HCT116 (cell line): Measurements from ENCODE around the gene TCTA. TPM values are rescaled to one million over a fixed set of nuclear protein-coding genes. Genes with fewer than 3 reads are reported as not detected.

Source experiments
- ATAC-seq: fragments of 200-7000 bp; cut with Tn5 transposase; 2 replicates; pipeline ENCODE4 v1.9.1; 2020; ENCODE audit warnings: mild to moderate bottlenecking, moderate library complexity
- BruUV-seq: library from RNA; stranded (reverse); fragments of 400-500 nt; replicated peaks from 2 replicates; lab custom pipeline; 2021; lab: Mats Ljungman, UMichigan
- CTCF ChIA-PET: fragments of 300-600 bp; sonication (Branson Sonifier 250); formaldehyde crosslinking; loops from one replicate; lab custom pipeline; 2021; ENCODE audit warnings: antibody characterized with exemption; lab: Charles Lee
- POLR2A ChIA-PET: fragments of 300-600, 350-600 bp; sonication (Branson Sonifier 250); formaldehyde crosslinking; loops from one replicate; lab custom pipeline; 2021; ENCODE audit warnings: antibody characterized with exemption; lab: Charles Lee
- RAD21 ChIA-PET, 2 experiments: fragments of 300-600 bp; sonication (Branson Sonifier 250); formaldehyde crosslinking; loops; one replicate each; lab custom pipeline; 2023; ENCODE audit warnings: low total read pairs in 2 of 2; ENCODE audit not compliant: uncharacterized antibody in 2 of 2, unreplicated experiment in 2 of 2, low non-redundant PET in 1 of 2; lab: Charles Lee
- DNase-seq: peaks from one replicate; pipeline ENCODE4 v3.0.0-alpha.2; 2010; ENCODE audit warnings: low read depth, low spot score
- H2AFZ ChIP-seq: fragments of 200-600 bp; shearing (Covaris generic), sonication (generic); 2 replicates; pipeline ENCODE4 v1.6.1; 2017; ENCODE audit warnings: low read depth, mixed run types, mixed read lengths, antibody characterized with exemption, low read length; ENCODE audit not compliant: poor library complexity, severe bottlenecking
- H3K27ac ChIP-seq: 2 replicates; pipeline ENCODE4 v1.5.1; 2012; ENCODE audit warnings: low read depth, low read length
- H3K27me3 ChIP-seq: fragments of 200-600 bp; sonication (generic); 2 replicates; pipeline ENCODE4 v1.6.1; 2016; ENCODE audit warnings: mixed run types, low read length, mixed read lengths; ENCODE audit not compliant: insufficient read depth
- H3K36me3 ChIP-seq, 2 experiments: fragments of 200-500 bp in 1 of 2; fragments of 200-600 bp in 1 of 2; sonication (Bioruptor generic) in 1 of 2; sonication (generic) in 1 of 2; 2 replicates each; pipeline versions ENCODE4 v1.5.1 to v1.6.1; 2014 to 2016; ENCODE audit warnings: low read length in 2 of 2, inconsistent platforms in 1 of 2, mixed read lengths in 1 of 2, mixed run types in 1 of 2; ENCODE audit not compliant: insufficient read depth in 2 of 2, control insufficient read depth in 1 of 2
- H3K4me1 ChIP-seq, 2 experiments: fragments of 200-600 bp in 1 of 2; sonication (generic) in 1 of 2; 2 replicates each; pipeline versions ENCODE4 v1.5.1 to v1.6.1; 2012 to 2017; ENCODE audit warnings: low read length in 2 of 2, inconsistent platforms in 1 of 2, mild to moderate bottlenecking in 1 of 2, mixed read lengths in 1 of 2, mixed run types in 1 of 2, moderate library complexity in 1 of 2; ENCODE audit not compliant: insufficient read depth in 2 of 2, control insufficient read depth in 1 of 2
- H3K4me2 ChIP-seq: fragments of 200-600 bp; sonication (generic); 2 replicates; pipeline ENCODE4 v1.6.1; 2017; ENCODE audit warnings: mixed run types, low read length, mixed read lengths
- H3K4me3 ChIP-seq, 2 experiments: fragments of 200-600 bp in 1 of 2; sonication (generic) in 1 of 2; replicated peaks in 1 of 2; 2 replicates each; pipeline ENCODE4 v1.5.1; 2011 to 2016; ENCODE audit warnings: low read length in 2 of 2, control low read depth in 1 of 2, low read depth in 1 of 2, mild to moderate bottlenecking in 1 of 2, mixed read lengths in 1 of 2, mixed run types in 1 of 2
- H3K79me2 ChIP-seq: fragments of 200-600 bp; sonication (generic); 2 replicates; pipeline ENCODE4 v1.6.1; 2017; ENCODE audit warnings: mild to moderate bottlenecking, mixed run types, low read length, moderate library complexity, mixed read lengths; ENCODE audit not compliant: insufficient read depth
- H3K9ac ChIP-seq: fragments of 200-600 bp; sonication (generic); 2 replicates; pipeline ENCODE4 v1.6.1; 2016; ENCODE audit warnings: low read length, mixed read lengths
- H3K9me2 ChIP-seq: fragments of 200-600 bp; sonication (generic), shearing (Covaris generic); 2 replicates; pipeline ENCODE4 v1.6.1; 2017; ENCODE audit warnings: mixed run types, mild to moderate bottlenecking, moderate library complexity; ENCODE audit not compliant: insufficient read depth
- H3K9me3 ChIP-seq, 2 experiments: fragments of 200-500 bp in 1 of 2; fragments of 200-600 bp in 1 of 2; sonication (Bioruptor generic) in 1 of 2; sonication (generic) in 1 of 2; 2 replicates each; pipeline ENCODE4 v1.6.1; 2014 to 2017; ENCODE audit warnings: low read length in 2 of 2, mixed read lengths in 2 of 2, inconsistent platforms in 1 of 2, low read depth in 1 of 2, mild to moderate bottlenecking in 1 of 2, mixed run types in 1 of 2, moderate library complexity in 1 of 2; ENCODE audit not compliant: control insufficient read depth in 1 of 2, insufficient read depth in 1 of 2
- H4K20me1 ChIP-seq: fragments of 200-600 bp; sonication (generic), shearing (Covaris generic); 2 replicates; pipeline ENCODE4 v1.6.1; 2017; ENCODE audit warnings: mixed run types, mild to moderate bottlenecking, moderate library complexity; ENCODE audit not compliant: insufficient read depth
- CBX3 ChIP-seq: IDR thresholded peaks from 2 replicates; pipeline ENCODE4 v1.6.1; 2012; ENCODE audit warnings: low read depth
- CEBPB ChIP-seq: IDR thresholded peaks from 2 replicates; pipeline ENCODE4 v1.6.1; 2012; ENCODE audit warnings: low read depth
- EGR1 ChIP-seq: IDR thresholded peaks from 2 replicates; pipeline ENCODE4 v1.6.1; 2012; ENCODE audit warnings: low read depth
- EZH2 ChIP-seq: fragments of 200-600 bp; sonication (generic); IDR thresholded peaks from 2 replicates; pipeline ENCODE4 v1.6.1; 2017; ENCODE audit warnings: antibody characterized with exemption, mixed run types
- EZH2phosphoT487 ChIP-seq: fragments of 200-600 bp; IDR thresholded peaks from 2 replicates; pipeline ENCODE4 v1.6.1; 2018; ENCODE audit warnings: antibody characterized with exemption, borderline replicate concordance
- FOSL1 ChIP-seq: IDR thresholded peaks from 2 replicates; pipeline ENCODE4 v1.6.1; 2012; ENCODE audit warnings: low read depth
- JUND ChIP-seq: IDR thresholded peaks from 2 replicates; pipeline ENCODE4 v1.6.1; 2012
- POLR2A ChIP-seq: IDR thresholded peaks from 2 replicates; pipeline ENCODE4 v1.7.0; 2011; ENCODE audit warnings: borderline replicate concordance; ENCODE audit not compliant: insufficient read depth, insufficient read length; ENCODE audit errors: extremely low read depth
- POLR2AphosphoS5 ChIP-seq: IDR thresholded peaks from 2 replicates; pipeline ENCODE4 v1.6.1; 2011; ENCODE audit warnings: mild to moderate bottlenecking, low read depth, low read length, moderate library complexity
- RAD21 ChIP-seq: IDR thresholded peaks from 2 replicates; pipeline ENCODE4 v1.6.1; 2012; ENCODE audit warnings: low read depth, mild to moderate bottlenecking
- SP1 ChIP-seq: IDR thresholded peaks from 2 replicates; pipeline ENCODE4 v1.6.1; 2012; ENCODE audit warnings: low read depth
- SRF ChIP-seq: IDR thresholded peaks from 2 replicates; pipeline ENCODE4 v1.6.1; 2012; ENCODE audit warnings: low read depth
- TCF7L2 ChIP-seq: IDR thresholded peaks from 2 replicates; pipeline ENCODE4 v1.7.0; 2011; ENCODE audit warnings: borderline replicate concordance, inconsistent platforms; ENCODE audit not compliant: insufficient read depth, insufficient read length; ENCODE audit errors: extremely low read depth
- YY1 ChIP-seq: IDR thresholded peaks from 2 replicates; pipeline ENCODE4 v1.6.1; 2011; ENCODE audit warnings: low read length, low read depth, moderate library complexity, mild to moderate bottlenecking; ENCODE audit not compliant: insufficient replicate concordance; ENCODE audit errors: extremely low read depth
- ZFX ChIP-seq: fragments of 450-650 bp; IDR thresholded peaks from 2 replicates; pipeline ENCODE4 v1.6.1; 2017
- ZNF274 ChIP-seq: fragments of 200-500 bp; sonication (Bioruptor generic); IDR thresholded peaks from 2 replicates; pipeline ENCODE4 v1.6.1; 2014; ENCODE audit warnings: mild to moderate bottlenecking, low read depth, low read length, inconsistent platforms
- intact Hi-C: fragments of 100-400 bp; cut with micrococcal nuclease; formaldehyde crosslinking; loops from 2 replicates; pipeline ENCODE4 v1.10.0; 2022
- total RNA-seq: library from RNA; stranded (reverse); gene quantifications from one replicate; pipeline ENCODE4 v1.2.1, GENCODE V29; 2021; ENCODE audit not compliant: unreplicated experiment
- TF ChIP-seq, protein P1 (sequence below): IDR thresholded peaks from 2 replicates; pipeline ENCODE4 v1.6.1; 2012; ENCODE audit warnings: low read depth
- TF ChIP-seq, protein P2 (sequence below): IDR thresholded peaks from 2 replicates; pipeline ENCODE4 v1.6.1; 2012
- TF ChIP-seq, protein P3 (sequence below): IDR thresholded peaks from 2 replicates; pipeline ENCODE4 v1.6.1; 2012
- TF ChIP-seq, protein P4 (sequence below): IDR thresholded peaks from 2 replicates; pipeline ENCODE4 v1.6.1; 2011; ENCODE audit warnings: mild to moderate bottlenecking, low read length, moderate library complexity; ENCODE audit not compliant: insufficient replicate concordance; ENCODE audit errors: extremely low read depth
- TF ChIP-seq, protein P5 (sequence below), 3 experiments: fragments of 200-600 bp in 1 of 3; sonication (generic) in 1 of 3; IDR thresholded peaks in 2 of 3; conservative IDR thresholded peaks in 1 of 3; 2 replicates each; pipeline ENCODE4 v1.5.1; 2012 to 2017; ENCODE audit warnings: low read depth in 2 of 3, low read length in 2 of 3, antibody characterized with exemption in 1 of 3, borderline replicate concordance in 1 of 3, control low read depth in 1 of 3, mild to moderate bottlenecking in 1 of 3, mixed read lengths in 1 of 3, mixed run types in 1 of 3, moderate library complexity in 1 of 3; ENCODE audit not compliant: insufficient read depth in 1 of 3

The TCTA gene
- total RNA-seq, 1 experiment from 2014 or later: 11.9 TPM

DNA sequence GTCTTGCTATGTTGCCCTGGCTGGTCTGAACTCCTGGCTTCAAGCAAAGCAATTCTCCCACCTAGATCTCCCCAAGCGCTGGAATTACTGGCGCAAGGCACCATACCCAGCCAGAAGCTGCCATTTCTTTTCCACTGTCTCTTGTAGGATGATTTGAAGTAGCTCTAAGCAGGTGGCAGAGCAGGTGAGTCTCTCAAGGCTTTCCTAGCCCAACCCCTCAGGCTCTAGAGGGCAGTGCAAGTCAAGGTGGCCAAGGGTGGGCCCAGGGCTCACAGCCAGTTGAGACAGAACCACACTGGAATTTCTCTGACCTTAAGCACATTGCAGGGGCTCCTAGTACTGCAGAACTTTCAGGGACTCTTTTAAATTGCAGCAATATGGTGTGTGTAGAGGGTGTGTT, 42.2 kb downstream of the TCTA start:
- ChIA-PET POLR2A (interaction anchor here (1.0 to 1.7 kb wide), 3 partner anchors 9 to 149 kb away, joined by 3 to 12 read pairs (median 3); partner anchors contain the start of gene DAG1), RAD21 (interaction anchor here (0.6 to 1.5 kb wide), 3 partner anchors 14 to 217 kb away, joined by 3 to 6 read pairs (median 6); no protein-coding TSS in a partner anchor), CTCF (interaction anchor here (0.8 to 2.0 kb wide), 7 partner anchors 9 to 218 kb away, joined by 3 to 15 read pairs (median 6); partner anchors contain the start of gene DAG1)
- peaks cover 0 to 24% of the 10 kb centered on the region in 2 experiments; a peak in 2 of 4 replicates for H3K4me1 ChIP-seq
- H3K4me3 ChIP-seq: no peak overlapping the region
- no peak overlapping the region for H3K27ac ChIP-seq
- H3K9me3 ChIP-seq: no peaks in the 10 kb centered on the region
- ATAC-seq: peak; percentile 93
- H3K27me3 ChIP-seq: no peaks in the 10 kb centered on the region
- H3K4me2 ChIP-seq: no peak overlapping the region
- peak overlapping the region; percentile 26 for H2AFZ ChIP-seq
- no peaks in the 10 kb centered on the region for H3K79me2 ChIP-seq
- no peaks in the 10 kb centered on the region for H3K9me2 ChIP-seq
- no peaks in the 10 kb centered on the region for H4K20me1 ChIP-seq
- peak; percentile 52 for DNase-seq
- H3K36me3 ChIP-seq: no peaks in the 10 kb centered on the region
- intact Hi-C loops: loop anchor here (1.0 kb wide), 1 partner anchor 217 kb away; no protein-coding TSS in a partner anchor
- no TSS peak for BruUV-seq
- H3K9ac ChIP-seq: no peak overlapping the region
- TF ChIP-seq SRF (no peak), EZH2 (no peak), EZH2phosphoT487 (no peak), EGR1 (no peak), POLR2AphosphoS5 (no peak), CEBPB (no peak), YY1 (peak; percentile 15), POLR2A (no peak), ZFX (no peak), JUND (no peak), TCF7L2 (no peak), RAD21 (peak; percentile 90), CBX3 (no peak), SP1 (no peak), FOSL1 (no peak), ZNF274 (no peak)
- TF ChIP-seq, protein P1, sequence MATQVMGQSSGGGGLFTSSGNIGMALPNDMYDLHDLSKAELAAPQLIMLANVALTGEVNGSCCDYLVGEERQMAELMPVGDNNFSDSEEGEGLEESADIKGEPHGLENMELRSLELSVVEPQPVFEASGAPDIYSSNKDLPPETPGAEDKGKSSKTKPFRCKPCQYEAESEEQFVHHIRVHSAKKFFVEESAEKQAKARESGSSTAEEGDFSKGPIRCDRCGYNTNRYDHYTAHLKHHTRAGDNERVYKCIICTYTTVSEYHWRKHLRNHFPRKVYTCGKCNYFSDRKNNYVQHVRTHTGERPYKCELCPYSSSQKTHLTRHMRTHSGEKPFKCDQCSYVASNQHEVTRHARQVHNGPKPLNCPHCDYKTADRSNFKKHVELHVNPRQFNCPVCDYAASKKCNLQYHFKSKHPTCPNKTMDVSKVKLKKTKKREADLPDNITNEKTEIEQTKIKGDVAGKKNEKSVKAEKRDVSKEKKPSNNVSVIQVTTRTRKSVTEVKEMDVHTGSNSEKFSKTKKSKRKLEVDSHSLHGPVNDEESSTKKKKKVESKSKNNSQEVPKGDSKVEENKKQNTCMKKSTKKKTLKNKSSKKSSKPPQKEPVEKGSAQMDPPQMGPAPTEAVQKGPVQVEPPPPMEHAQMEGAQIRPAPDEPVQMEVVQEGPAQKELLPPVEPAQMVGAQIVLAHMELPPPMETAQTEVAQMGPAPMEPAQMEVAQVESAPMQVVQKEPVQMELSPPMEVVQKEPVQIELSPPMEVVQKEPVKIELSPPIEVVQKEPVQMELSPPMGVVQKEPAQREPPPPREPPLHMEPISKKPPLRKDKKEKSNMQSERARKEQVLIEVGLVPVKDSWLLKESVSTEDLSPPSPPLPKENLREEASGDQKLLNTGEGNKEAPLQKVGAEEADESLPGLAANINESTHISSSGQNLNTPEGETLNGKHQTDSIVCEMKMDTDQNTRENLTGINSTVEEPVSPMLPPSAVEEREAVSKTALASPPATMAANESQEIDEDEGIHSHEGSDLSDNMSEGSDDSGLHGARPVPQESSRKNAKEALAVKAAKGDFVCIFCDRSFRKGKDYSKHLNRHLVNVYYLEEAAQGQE: no peak
- TF ChIP-seq, protein P2, sequence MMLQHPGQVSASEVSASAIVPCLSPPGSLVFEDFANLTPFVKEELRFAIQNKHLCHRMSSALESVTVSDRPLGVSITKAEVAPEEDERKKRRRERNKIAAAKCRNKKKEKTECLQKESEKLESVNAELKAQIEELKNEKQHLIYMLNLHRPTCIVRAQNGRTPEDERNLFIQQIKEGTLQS: no peak
- TF ChIP-seq, protein P3, sequence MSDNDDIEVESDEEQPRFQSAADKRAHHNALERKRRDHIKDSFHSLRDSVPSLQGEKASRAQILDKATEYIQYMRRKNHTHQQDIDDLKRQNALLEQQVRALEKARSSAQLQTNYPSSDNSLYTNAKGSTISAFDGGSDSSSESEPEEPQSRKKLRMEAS: no peak
- TF ChIP-seq, protein P4, sequence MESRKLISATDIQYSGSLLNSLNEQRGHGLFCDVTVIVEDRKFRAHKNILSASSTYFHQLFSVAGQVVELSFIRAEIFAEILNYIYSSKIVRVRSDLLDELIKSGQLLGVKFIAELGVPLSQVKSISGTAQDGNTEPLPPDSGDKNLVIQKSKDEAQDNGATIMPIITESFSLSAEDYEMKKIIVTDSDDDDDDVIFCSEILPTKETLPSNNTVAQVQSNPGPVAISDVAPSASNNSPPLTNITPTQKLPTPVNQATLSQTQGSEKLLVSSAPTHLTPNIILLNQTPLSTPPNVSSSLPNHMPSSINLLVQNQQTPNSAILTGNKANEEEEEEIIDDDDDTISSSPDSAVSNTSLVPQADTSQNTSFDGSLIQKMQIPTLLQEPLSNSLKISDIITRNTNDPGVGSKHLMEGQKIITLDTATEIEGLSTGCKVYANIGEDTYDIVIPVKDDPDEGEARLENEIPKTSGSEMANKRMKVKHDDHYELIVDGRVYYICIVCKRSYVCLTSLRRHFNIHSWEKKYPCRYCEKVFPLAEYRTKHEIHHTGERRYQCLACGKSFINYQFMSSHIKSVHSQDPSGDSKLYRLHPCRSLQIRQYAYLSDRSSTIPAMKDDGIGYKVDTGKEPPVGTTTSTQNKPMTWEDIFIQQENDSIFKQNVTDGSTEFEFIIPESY: no peak
- TF ChIP-seq, protein P5, sequence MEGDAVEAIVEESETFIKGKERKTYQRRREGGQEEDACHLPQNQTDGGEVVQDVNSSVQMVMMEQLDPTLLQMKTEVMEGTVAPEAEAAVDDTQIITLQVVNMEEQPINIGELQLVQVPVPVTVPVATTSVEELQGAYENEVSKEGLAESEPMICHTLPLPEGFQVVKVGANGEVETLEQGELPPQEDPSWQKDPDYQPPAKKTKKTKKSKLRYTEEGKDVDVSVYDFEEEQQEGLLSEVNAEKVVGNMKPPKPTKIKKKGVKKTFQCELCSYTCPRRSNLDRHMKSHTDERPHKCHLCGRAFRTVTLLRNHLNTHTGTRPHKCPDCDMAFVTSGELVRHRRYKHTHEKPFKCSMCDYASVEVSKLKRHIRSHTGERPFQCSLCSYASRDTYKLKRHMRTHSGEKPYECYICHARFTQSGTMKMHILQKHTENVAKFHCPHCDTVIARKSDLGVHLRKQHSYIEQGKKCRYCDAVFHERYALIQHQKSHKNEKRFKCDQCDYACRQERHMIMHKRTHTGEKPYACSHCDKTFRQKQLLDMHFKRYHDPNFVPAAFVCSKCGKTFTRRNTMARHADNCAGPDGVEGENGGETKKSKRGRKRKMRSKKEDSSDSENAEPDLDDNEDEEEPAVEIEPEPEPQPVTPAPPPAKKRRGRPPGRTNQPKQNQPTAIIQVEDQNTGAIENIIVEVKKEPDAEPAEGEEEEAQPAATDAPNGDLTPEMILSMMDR (IDR thresholded peaks at IDR 0.05 in 2 of 3, conservative IDR thresholded peaks at IDR 0.05 in 1 of 3; ENCODE audit: borderline replicate concordance in 1 of 3, insufficient read depth in 1 of 3, low read depth in 2 of 3, low read length in 2 of 3): peak; percentile 51 to 74 (median 54); a peak in 5 of 6 replicates
